ENCODE data around the gene ENO2.

DNA sequence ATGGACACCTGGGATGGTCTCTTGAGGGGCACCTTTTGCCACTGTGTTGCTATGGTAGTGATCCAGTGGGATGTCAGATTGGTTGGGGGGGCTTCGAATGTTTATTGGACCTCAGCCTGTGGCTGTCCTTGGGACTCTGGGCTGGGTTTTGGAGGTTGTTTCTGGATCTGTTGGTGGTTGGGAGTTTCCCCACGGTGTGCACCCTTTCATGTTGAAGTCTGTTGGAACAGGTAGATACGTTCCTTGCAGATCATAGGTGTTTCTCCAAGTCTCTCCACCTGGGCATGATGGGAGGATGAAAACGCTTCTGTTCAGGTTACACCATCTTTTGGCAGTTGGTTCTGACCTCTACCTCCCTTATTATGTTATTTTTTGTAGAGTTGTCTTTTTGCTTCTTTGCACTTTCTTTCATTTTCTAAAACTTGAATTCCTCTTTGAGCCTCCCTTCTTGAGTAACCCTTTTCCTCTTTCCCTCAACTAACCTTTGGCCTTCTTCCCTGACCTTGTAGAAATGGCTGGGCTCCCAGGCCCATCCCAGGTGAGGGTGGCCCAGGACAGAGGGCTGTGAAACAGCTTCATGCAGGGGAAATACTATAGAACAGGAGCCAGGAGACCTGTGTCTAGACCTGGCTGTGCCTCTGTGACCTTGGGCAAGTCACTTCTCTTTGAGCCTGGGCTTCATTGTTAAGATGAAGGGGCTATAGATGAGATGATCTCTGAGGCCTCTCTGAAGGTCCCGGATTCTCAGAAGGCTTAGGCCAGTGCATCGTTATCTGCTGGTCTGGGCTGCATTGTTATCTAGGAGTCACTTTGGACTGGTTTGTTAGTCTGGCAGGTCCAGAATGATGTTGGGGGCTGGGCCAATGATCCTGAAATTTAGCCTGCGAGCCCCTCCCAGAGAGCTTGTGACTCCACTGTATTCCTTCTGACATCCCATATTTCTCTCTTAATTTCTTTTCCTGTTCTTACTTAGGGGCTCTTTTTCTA is 15.4 kb downstream of the ENO2 start:
- TF ChIP-seq, protein P1, sequence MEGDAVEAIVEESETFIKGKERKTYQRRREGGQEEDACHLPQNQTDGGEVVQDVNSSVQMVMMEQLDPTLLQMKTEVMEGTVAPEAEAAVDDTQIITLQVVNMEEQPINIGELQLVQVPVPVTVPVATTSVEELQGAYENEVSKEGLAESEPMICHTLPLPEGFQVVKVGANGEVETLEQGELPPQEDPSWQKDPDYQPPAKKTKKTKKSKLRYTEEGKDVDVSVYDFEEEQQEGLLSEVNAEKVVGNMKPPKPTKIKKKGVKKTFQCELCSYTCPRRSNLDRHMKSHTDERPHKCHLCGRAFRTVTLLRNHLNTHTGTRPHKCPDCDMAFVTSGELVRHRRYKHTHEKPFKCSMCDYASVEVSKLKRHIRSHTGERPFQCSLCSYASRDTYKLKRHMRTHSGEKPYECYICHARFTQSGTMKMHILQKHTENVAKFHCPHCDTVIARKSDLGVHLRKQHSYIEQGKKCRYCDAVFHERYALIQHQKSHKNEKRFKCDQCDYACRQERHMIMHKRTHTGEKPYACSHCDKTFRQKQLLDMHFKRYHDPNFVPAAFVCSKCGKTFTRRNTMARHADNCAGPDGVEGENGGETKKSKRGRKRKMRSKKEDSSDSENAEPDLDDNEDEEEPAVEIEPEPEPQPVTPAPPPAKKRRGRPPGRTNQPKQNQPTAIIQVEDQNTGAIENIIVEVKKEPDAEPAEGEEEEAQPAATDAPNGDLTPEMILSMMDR (conservative IDR thresholded peaks at IDR 0.05 in 1 of 2, IDR thresholded peaks at IDR 0.05 in 1 of 2; ENCODE audit: extremely low read depth in 1 of 2, insufficient read depth in 1 of 2, low read depth in 1 of 2, low read length in 2 of 2), result no peak
- no peak for TF ChIP-seq EZH2 (IDR thresholded peaks at IDR 0.05; ENCODE audit: borderline replicate concordance, low read length)

All from mammary epithelial cell (primary cell).